GM19043 (cell line): ENCODE data around the gene FAM111A.
"Not testable (repeated sequence)": the region's sequence is repeated elsewhere in the genome, so short reads cannot be mapped to it uniquely, and the experiment has no call there.

Experiments
- ATAC-seq: cut with Tn5 transposase; IDR thresholded peaks from one replicate; pipeline ENCODE4 v1.9.1; 2021; ENCODE audit warnings: low read depth; ENCODE audit not compliant: unreplicated experiment

Gene FAM111A

DNA sequence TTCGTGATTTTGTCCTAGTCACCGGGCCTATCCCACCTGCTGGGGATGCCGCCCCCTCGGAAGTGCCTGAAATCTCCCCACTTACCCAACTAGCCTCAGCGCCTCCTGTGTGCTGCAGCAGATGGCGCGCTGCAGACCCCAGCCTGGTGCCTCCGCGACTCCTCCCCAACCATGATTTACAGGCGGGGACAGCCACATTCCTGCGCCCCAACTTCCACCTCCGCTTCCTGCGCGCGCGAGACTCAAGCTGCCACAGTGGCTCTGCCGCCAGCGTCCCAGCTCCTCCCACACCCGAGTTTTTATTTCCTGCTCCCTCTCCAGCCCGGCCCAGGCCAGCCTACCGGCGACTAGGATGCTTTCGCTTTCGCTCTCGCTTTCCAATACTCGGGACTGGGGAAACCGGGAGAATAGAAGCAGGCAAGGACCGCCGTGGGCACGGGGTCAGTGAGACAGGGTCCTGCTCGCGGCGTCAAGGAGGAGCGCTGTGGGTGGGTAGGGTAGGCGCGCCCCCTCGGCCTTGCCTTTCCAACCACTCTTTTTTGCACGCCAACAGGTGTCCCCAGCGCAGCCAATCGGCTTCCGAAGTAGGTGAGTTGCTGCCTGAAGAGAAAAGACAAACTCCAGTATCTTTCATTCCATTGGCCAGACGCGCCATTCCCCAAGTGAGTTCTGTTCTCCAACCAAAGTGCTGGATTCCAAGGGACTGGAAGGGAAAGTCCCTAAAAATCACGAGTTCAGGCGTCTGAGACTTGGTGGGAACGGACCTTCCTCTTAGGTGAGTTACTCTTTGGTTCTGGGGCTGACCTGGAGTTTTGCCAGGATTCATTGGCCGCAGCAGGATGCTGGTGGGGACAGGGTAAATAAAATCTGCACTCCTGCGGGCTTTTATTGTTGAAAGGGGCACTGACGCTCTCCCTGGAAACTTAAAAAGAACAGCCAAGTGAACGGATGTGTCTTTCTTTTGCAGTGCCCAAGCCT lies at the start of gene FAM111A:
Gene FAM111A, plus strand, starts transcription at position 327 of the 978 bp plus-strand sequence. CDS start 6,017 bp downstream, outside the sequence.
- ATAC-seq = peak; percentile 68

GRCh38 chr11:59093576-59093975 lies 49.1 kb upstream of the FAM111A start:
- not testable (repeated sequence) for ATAC-seq

GRCh38 chr11:59095225-59095624 lies 47.4 kb upstream of the FAM111A start:
- ATAC-seq = peak; percentile 75

DNA sequence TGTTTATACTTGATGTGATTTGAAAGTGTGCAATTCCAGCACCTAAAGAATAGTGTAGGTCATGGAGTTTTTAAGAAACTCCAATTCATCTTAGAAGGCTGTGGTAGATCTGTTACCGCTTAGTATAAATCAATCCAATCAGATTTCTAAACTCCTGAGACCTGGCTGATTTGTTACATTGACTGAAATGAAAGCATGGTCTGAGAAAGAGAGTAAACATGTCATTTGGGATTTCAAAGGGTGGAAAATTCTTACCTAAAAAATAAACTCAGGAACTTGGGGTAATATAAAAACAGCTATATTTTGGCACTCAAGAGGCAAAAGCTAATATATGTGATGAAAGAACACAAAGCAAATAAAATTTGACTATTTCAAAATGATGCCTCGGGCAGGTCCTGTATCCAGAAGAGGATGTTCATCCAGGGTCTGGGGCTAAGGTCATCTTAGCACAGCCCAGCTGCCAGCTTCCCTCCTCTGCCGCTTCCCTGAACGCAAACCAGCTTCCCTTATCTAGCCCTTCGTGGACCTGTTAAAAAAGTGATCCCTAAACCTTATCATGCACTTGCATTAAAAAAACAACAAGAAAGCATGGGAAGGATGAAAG lies 46.6 kb upstream of the FAM111A start:
- ATAC-seq = not testable (repeated sequence)

- no peak for ATAC-seq
Observed at GRCh38 chr11:59097113-59097708, 45.4 kb upstream of the FAM111A start.

DNA sequence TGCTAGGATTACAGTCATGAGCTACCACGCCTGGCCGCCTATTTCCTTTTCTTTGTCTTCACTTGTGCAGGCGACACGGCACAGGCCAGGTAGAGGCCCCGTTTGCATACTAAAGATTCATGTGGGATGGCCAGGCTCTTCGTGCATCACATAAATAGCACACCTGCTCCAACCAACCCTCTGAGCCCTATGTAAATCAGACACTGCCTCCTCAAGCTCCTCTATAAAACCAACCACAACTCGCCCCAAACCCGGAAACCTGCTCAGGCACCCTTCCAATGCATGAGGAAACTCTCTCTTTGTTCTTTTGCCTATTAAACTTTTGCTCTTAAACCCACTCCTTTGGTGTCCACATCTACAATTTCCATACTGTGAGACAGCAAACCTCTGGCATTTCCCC lies 44.7 kb upstream of the FAM111A start:
- not testable (repeated sequence) for ATAC-seq

GRCh38 chr11:59102259-59102765 lies 40.3 kb upstream of the FAM111A start:
- ATAC-seq = peak; percentile 50

GRCh38 chr11:59106363-59107336 lies 36.0 kb upstream of the FAM111A start, which contains the start of gene FAM111B:
TSS of gene FAM111B (plus strand) at chr11:59107237. CDS start at chr11:59109626, 2,389 bp downstream.
- ATAC-seq = peak; percentile 70

GRCh38 chr11:59107721-59108120 lies 34.9 kb upstream of the FAM111A start:
- peak; percentile 30 for ATAC-seq

- ATAC-seq = no peak
Observed at GRCh38 chr11:59112494-59112893, 30.2 kb upstream of the FAM111A start.

GRCh38 chr11:59114344-59114743 lies 28.3 kb upstream of the FAM111A start:
- ATAC-seq = no peak

DNA sequence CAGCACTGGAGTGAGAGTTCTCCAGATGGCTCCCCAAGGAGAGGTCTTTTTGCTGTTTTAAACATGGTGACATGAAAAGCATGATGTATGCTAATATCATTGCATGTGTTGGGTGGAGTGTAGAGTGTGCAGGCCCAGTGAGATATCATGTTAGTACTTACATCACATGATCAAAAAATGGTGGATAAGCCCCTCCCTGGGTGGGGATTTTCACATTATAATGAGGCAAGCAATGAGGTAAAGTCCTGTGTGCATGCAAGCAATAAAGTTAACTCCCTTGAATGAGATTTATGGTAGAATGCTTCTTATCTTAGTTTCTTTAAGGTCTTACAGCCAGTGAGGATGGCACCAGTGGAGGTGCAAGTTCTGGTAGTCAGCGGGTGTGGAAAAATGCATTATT lies 27.1 kb upstream of the FAM111A start:
- ATAC-seq = no peak

DNA sequence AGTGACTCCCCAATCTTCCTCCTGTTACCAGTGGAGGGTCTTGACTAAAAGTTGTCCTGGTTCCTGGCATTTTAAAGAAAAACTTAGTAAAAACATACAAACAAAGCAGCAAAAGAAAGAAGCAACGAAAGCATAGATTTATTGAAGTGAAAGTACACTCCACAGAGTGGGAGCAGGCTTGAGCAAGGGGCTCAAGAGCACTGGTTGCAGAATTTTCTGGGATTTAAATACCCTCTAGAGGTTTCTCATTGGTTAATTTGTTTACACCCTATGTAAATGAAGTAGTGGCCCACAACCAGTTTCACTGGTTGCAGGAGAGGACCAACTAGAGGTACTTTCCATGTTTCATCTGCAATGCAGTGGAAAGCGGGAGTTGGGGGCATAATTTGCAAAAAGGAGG lies 24.9 kb upstream of the FAM111A start:
- ATAC-seq = no peak

DNA sequence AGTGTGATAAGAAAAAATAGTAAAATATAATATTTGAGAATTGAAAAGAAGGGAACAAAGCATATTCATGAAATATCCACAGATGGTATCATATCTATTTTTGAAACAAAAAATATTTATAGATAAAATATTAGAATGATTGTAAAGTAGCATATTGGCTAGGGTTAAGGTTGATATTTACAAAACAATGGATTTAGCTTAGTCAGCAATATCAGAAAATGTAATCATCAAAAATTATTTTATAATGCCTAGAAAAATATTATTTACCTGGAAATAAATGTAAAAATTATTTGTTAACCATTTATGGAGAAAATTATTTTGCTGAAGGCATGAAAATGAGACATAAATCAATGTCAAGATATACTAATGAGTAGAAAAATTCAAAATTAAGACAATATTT lies 22.8 kb upstream of the FAM111A start:
- ATAC-seq = no peak

- peak; percentile 97 for ATAC-seq
Observed at GRCh38 chr11:59135648-59136461, 6.8 kb upstream of the FAM111A start.

GRCh38 chr11:59136551-59136950 lies 6.1 kb upstream of the FAM111A start:
- not testable (repeated sequence) for ATAC-seq

DNA sequence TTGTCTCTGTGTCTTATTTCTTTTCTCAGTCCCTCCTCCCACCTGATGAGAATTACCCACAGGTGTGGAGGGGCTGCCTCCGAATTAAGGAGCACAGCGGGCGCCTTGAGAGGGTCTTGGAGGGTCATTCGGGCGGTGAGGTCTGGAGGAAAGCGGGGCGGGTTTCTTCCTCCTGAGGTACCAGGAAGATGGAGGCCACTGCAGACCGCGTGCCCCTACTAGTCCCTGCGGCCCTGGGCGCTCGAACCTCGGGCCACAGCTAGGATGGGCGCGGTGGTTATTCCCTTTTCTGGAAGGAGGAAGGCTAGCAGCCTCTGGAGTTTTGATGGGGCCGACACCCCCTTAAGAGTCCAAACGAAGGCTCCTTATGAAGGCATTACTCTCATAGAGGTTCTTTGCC lies 5.5 kb upstream of the FAM111A start:
- no peak for ATAC-seq

DNA sequence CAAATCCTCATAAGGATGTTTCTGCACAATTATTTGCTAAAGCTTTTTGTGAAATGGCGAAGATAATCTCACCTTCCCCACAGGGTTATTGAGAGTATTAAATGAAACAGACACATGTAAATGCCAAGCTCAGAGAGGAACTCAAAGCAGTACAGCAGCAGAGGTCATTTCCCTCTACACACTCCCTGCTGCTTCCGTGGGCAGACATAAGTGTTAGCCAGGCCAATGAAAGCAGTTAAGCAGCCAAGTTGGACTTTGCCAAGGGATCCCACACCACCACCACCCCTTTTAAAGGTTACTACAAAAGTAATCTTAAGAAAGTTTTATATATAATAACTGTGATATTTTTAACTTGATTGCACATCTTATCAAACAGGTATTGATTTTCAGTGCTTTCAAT lies 4.0 kb upstream of the FAM111A start:
- no peak for ATAC-seq

- no peak for ATAC-seq
Observed at GRCh38 chr11:59141191-59141590, 1.5 kb upstream of the FAM111A start.
